ENCODE measurements around the gene RUFY1.
"Not testable (repeated sequence)": the region's sequence is repeated elsewhere in the genome, so short reads cannot be mapped to it uniquely, and the experiment has no call there.

DNA sequence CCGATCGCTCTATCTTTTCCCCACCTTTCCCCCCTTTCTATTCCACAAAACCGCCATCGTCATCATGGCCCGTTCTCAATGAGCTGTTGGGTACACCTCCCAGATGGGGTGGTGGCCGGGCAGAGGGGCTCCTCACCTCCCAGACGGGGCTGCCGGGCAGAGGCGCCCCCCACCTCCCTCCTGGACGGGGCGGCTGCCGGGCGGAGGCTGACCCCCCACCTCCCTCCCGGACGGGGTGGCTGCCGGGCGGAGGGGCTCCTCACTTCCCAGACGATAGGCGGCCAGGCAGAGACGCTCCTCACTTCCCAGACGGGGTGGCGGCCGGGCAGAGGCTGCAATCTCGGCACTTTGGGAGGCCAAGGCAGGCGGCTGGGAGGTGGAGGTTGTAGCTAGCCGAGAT is 99.9 kb downstream of the RUFY1 start:
- TF ChIP-seq, protein P1, sequence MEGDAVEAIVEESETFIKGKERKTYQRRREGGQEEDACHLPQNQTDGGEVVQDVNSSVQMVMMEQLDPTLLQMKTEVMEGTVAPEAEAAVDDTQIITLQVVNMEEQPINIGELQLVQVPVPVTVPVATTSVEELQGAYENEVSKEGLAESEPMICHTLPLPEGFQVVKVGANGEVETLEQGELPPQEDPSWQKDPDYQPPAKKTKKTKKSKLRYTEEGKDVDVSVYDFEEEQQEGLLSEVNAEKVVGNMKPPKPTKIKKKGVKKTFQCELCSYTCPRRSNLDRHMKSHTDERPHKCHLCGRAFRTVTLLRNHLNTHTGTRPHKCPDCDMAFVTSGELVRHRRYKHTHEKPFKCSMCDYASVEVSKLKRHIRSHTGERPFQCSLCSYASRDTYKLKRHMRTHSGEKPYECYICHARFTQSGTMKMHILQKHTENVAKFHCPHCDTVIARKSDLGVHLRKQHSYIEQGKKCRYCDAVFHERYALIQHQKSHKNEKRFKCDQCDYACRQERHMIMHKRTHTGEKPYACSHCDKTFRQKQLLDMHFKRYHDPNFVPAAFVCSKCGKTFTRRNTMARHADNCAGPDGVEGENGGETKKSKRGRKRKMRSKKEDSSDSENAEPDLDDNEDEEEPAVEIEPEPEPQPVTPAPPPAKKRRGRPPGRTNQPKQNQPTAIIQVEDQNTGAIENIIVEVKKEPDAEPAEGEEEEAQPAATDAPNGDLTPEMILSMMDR (IDR thresholded peaks at IDR 0.05; ENCODE audit: insufficient read depth, low read length, poor library complexity, severe bottlenecking), result not testable (repeated sequence)
- not testable (repeated sequence) for TF ChIP-seq EZH2phosphoT487 (conservative IDR thresholded peaks at IDR 0.05; ENCODE audit: low read length)
